IMR-90 (cell line): Measurements from ENCODE around the gene CWC22. TPM values are rescaled to one million over a fixed set of nuclear protein-coding genes. Genes with fewer than 3 reads are reported as not detected.

ENCODE experiments used
- ATAC-seq: fragments of 200-7000 bp; cut with Tn5 transposase; 2 replicates; pipeline ENCODE4 v1.9.1; 2020; ENCODE audit warnings: low read depth, mild to moderate bottlenecking, moderate library complexity
- BruUV-seq: library from RNA; stranded (reverse); fragments of 400-500 nt; replicated peaks from 2 replicates; lab custom pipeline; 2021; lab: Mats Ljungman, UMichigan
- CTCF ChIA-PET: fragments of 300-600 bp; formaldehyde crosslinking; extraction: SDS; loops from one replicate; lab custom pipeline; 2021; ENCODE audit warnings: antibody characterized with exemption; lab: Yijun Ruan, JAX
- POLR2A ChIA-PET: fragments of 300-600 bp; sonication (Branson Sonifier 250); formaldehyde crosslinking; loops from one replicate; lab custom pipeline; 2022; ENCODE audit warnings: antibody characterized with exemption; ENCODE audit not compliant: unreplicated experiment; lab: Charles Lee
- DNase-seq: peaks from one replicate; pipeline ENCODE4 v3.0.0; 2013
- H2AFZ ChIP-seq: replicated peaks from 2 replicates; pipeline ENCODE3; 2013; ENCODE audit warnings: low read length, mild to moderate bottlenecking; ENCODE audit not compliant: poor library complexity
- H2AK5ac ChIP-seq: 2 replicates; pipeline ENCODE4 v1.6.1; 2013; ENCODE audit warnings: low read depth, low read length, inconsistent platforms
- H2AK9ac ChIP-seq: replicated peaks from 2 replicates; pipeline ENCODE3; 2013; ENCODE audit warnings: mild to moderate bottlenecking, low read depth, low read length, moderate library complexity; ENCODE audit not compliant: poor library complexity
- H2BK120ac ChIP-seq: 2 replicates; pipeline ENCODE4 v1.6.1; 2013; ENCODE audit warnings: low read depth, low read length, inconsistent platforms
- H2BK15ac ChIP-seq: 3 replicates; pipeline ENCODE4 v1.6.1; 2013; ENCODE audit warnings: low read depth, low read length, inconsistent platforms
- H2BK20ac ChIP-seq: 2 replicates; pipeline ENCODE4 v1.6.1; 2013; ENCODE audit warnings: low read depth, mild to moderate bottlenecking, inconsistent platforms, low read length, moderate library complexity
- H2BK5ac ChIP-seq: 2 replicates; pipeline ENCODE4 v1.6.1; 2013; ENCODE audit warnings: mild to moderate bottlenecking, low read depth, low read length, inconsistent platforms; ENCODE audit not compliant: poor library complexity, severe bottlenecking
- H3K14ac ChIP-seq: replicated peaks from 2 replicates; pipeline ENCODE4 v1.6.1; 2013; ENCODE audit warnings: low read depth, low read length, inconsistent platforms
- H3K18ac ChIP-seq: 2 replicates; pipeline ENCODE4 v1.6.1; 2013; ENCODE audit warnings: low read depth, low read length, control low read depth
- H3K23ac ChIP-seq: 2 replicates; pipeline ENCODE4 v1.6.1; 2013; ENCODE audit warnings: low read depth, low read length, inconsistent platforms
- H3K27ac ChIP-seq: 2 replicates; pipeline ENCODE4 v1.5.1; 2013; ENCODE audit warnings: mild to moderate bottlenecking, control low read depth, low read length; ENCODE audit not compliant: insufficient read depth
- H3K27me3 ChIP-seq: 2 replicates; pipeline ENCODE4 v1.6.1; 2013; ENCODE audit warnings: low read length; ENCODE audit not compliant: control insufficient read depth, insufficient read depth
- H3K36me3 ChIP-seq: 2 replicates; pipeline ENCODE4 v1.6.1; 2013; ENCODE audit warnings: low read length, mixed read lengths; ENCODE audit not compliant: control insufficient read depth, insufficient read depth
- H3K4ac ChIP-seq: 2 replicates; pipeline ENCODE4 v1.6.1; 2013; ENCODE audit warnings: low read depth, low read length, inconsistent platforms
- H3K4me1 ChIP-seq: 2 replicates; pipeline ENCODE4 v1.6.1; 2013; ENCODE audit warnings: low read length, mixed read lengths; ENCODE audit not compliant: control insufficient read depth, insufficient read depth
- H3K4me2 ChIP-seq: 2 replicates; pipeline ENCODE4 v1.6.1; 2013; ENCODE audit warnings: low read depth, mild to moderate bottlenecking, control low read depth, low read length, moderate library complexity
- H3K4me3 ChIP-seq: 2 replicates; pipeline ENCODE4 v1.5.1; 2013; ENCODE audit warnings: low read depth, mild to moderate bottlenecking, control low read depth, low read length, moderate library complexity; ENCODE audit not compliant: insufficient read depth
- H3K56ac ChIP-seq: 2 replicates; pipeline ENCODE4 v1.6.1; 2013; ENCODE audit warnings: low read length, inconsistent platforms; ENCODE audit not compliant: insufficient read depth; ENCODE audit errors: extremely low read depth
- H3K79me1 ChIP-seq, 2 experiments: 2 replicates each; pipeline ENCODE4 v1.6.1; 2013; ENCODE audit warnings: low read length in 2 of 2, inconsistent platforms in 1 of 2, low read depth in 1 of 2
- H3K9ac ChIP-seq: 2 replicates; pipeline ENCODE4 v1.6.1; 2013; ENCODE audit warnings: low read depth, low read length, control low read depth
- H3K9me1 ChIP-seq: 2 replicates; pipeline ENCODE4 v1.6.1; 2013; ENCODE audit warnings: low read length, inconsistent platforms; ENCODE audit not compliant: insufficient read depth
- H3K9me3 ChIP-seq: 2 replicates; pipeline ENCODE4 v1.6.1; 2013; ENCODE audit warnings: low read length; ENCODE audit not compliant: control insufficient read depth, insufficient read depth
- H4K20me1 ChIP-seq: 2 replicates; pipeline ENCODE4 v1.6.1; 2013; ENCODE audit warnings: low read length, inconsistent platforms; ENCODE audit not compliant: insufficient read depth
- H4K5ac ChIP-seq: 2 replicates; pipeline ENCODE4 v1.6.1; 2013; ENCODE audit warnings: mild to moderate bottlenecking, low read depth, low read length, control low read depth
- H4K8ac ChIP-seq, 2 experiments: 2 replicates each; pipeline ENCODE4 v1.6.1; 2013; ENCODE audit warnings: low read depth in 2 of 2, low read length in 2 of 2, control low read depth in 1 of 2, inconsistent platforms in 1 of 2
- H4K91ac ChIP-seq: 2 replicates; pipeline ENCODE4 v1.6.1; 2013; ENCODE audit warnings: low read depth, low read length, inconsistent platforms; ENCODE audit not compliant: insufficient read depth
- CEBPB ChIP-seq: IDR thresholded peaks from 2 replicates; pipeline ENCODE4 v1.6.1; 2012; ENCODE audit warnings: low read depth, low read length, improper control_type of control experiment
- CHD1 ChIP-seq: IDR thresholded peaks from 2 replicates; pipeline ENCODE4 v1.6.1; 2012; ENCODE audit warnings: low read depth, low read length, improper control_type of control experiment
- ELK1 ChIP-seq: fragments of 150-350 bp; IDR thresholded peaks from 2 replicates; pipeline ENCODE4 v1.6.1; 2016; ENCODE audit warnings: low read depth, mild to moderate bottlenecking, low read length, moderate library complexity, borderline replicate concordance
- MAFK ChIP-seq: IDR thresholded peaks from 2 replicates; pipeline ENCODE4 v1.6.1; 2012; ENCODE audit warnings: low read depth, low read length, improper control_type of control experiment
- NFE2L2 ChIP-seq: fragments of 150-350 bp; IDR thresholded peaks from 2 replicates; pipeline ENCODE4 v1.6.1; 2016; ENCODE audit warnings: low read depth, mild to moderate bottlenecking, low read length
- RCOR1 ChIP-seq: IDR thresholded peaks from 2 replicates; pipeline ENCODE4 v1.6.1; 2012; ENCODE audit warnings: mild to moderate bottlenecking, low read length, improper control_type of control experiment; ENCODE audit not compliant: insufficient replicate concordance
- USF2 ChIP-seq: fragments of 150-350 bp; IDR thresholded peaks from 2 replicates; pipeline ENCODE4 v1.6.1; 2017; ENCODE audit warnings: mild to moderate bottlenecking, antibody characterized with exemption, low read length, low read depth
- WGBS, 2 experiments: methylation state at CpG; one replicate each; pipeline versions ENCODE4 v1.1.5 to v1.1.7; 2013; ENCODE audit warnings: missing lambda C conversion rate in 2 of 2; ENCODE audit not compliant: insufficient read length in 1 of 2; ENCODE audit errors: extremely low coverage in 2 of 2; 5-methylcytosine and 5-hydroxymethylcytosine counted together
- dilution Hi-C: fragments of 300-500 bp; cut with HindIII; formaldehyde crosslinking; loops from one replicate; pipeline ENCODE4 v1.14.3; 2018; ENCODE audit warnings: low sequenced_read_pairs; ENCODE audit not compliant: unreplicated experiment
- in situ Hi-C: fragments of 300-500 bp; cut with MboI; formaldehyde crosslinking; loops from 3 replicates; pipeline ENCODE4 v1.14.3; 2019; ENCODE audit warnings: low sequenced_read_pairs, inconsistent platforms, mixed read lengths
- intact Hi-C: fragments of 100-400 bp; cut with micrococcal nuclease; formaldehyde crosslinking; loops from 2 replicates; pipeline ENCODE4 v1.10.0; 2022
- polyA plus RNA-seq, 3 experiments: library from polyadenylated mRNA; depleted of rRNA; stranded (reverse); fragments of >200 nt; gene quantifications; 2 replicates each; pipeline ENCODE4 v1.2.3, GENCODE V29; 2012; ENCODE audit warnings: low replicate concordance in 1 of 3
- total RNA-seq: library from RNA; depleted of rRNA; stranded (reverse); fragments of >200 nt; gene quantifications from 2 replicates; pipeline ENCODE4 v1.2.3, GENCODE V29; 2012

Gene CWC22
- total and polyA plus RNA-seq, 2 of the 4 experiments (the other 2 are of a cell fraction), result 4.5 to 17.9 TPM

GRCh38 chr2:180033993-180034894 is 27.1 kb upstream of the CWC22 start:
- Histone ChIP-seq H3K18ac (no peak overlapping the region), H2BK120ac (no peak overlapping the region), H4K5ac (no peak overlapping the region), H3K4ac (no peak overlapping the region), H2AFZ (no peak overlapping the region), H4K91ac (no peak overlapping the region), H3K79me1 (no peaks in the 10 kb centered on the region), H3K4me3 (no peak overlapping the region), H2BK15ac (no peak overlapping the region), H3K23ac (no peak overlapping the region), H3K9me1 (no peaks in the 10 kb centered on the region), H3K4me1 (no peaks in the 10 kb centered on the region), H3K27me3 (no peaks in the 10 kb centered on the region; the same call in 1 of the 2 replicates), H3K14ac (no peak overlapping the region), H3K36me3 (no peaks in the 10 kb centered on the region), H2AK5ac (no peak overlapping the region), H2AK9ac (no peak overlapping the region), H3K4me2 (no peak overlapping the region), H4K8ac (no peak overlapping the region), H3K56ac (no peak overlapping the region), H2BK20ac (no peak overlapping the region), H2BK5ac (no peak overlapping the region), H3K9me3 (no peaks in the 10 kb centered on the region), H4K20me1 (no peaks in the 10 kb centered on the region), H3K27ac (no peak overlapping the region), H3K9ac (no peak overlapping the region)
- peak; percentile 58 for DNase-seq
- BruUV-seq, result no TSS peak
- WGBS, 2 experiments, result 83% methylated on average over 1 of the region's 5 CpGs; no CpG with 5 or more reads in 1 of the 2 experiments
- TF ChIP-seq NFE2L2 (no peak), RCOR1 (no peak), CEBPB (no peak), USF2 (no peak; the same call in 1 of the 2 replicates), MAFK (no peak), ELK1 (no peak), CHD1 (no peak)
- in situ Hi-C loops (no loop called here), intact Hi-C loops (no loop called here), dilution Hi-C loops (no loop called here)
- ChIA-PET POLR2A (no interaction called here), CTCF (no interaction called here)
- peak; percentile 59 for ATAC-seq
